GM12875 (cell line): Measurements from ENCODE around the gene PDE8B.

ENCODE experiments used
- H3K4me3 ChIP-seq: one replicate; pipeline ENCODE4 v1.5.1; 2011; ENCODE audit warnings: low read depth, low read length, control low read depth
- CTCF ChIP-seq: IDR thresholded peaks from 2 replicates; pipeline ENCODE4 v1.5.1; 2011; ENCODE audit warnings: low read depth, mild to moderate bottlenecking, control low read depth, inconsistent platforms, low read length, moderate library complexity, borderline replicate concordance; ENCODE audit not compliant: insufficient read depth

Gene PDE8B

GRCh38 chr5:77437194-77437593 is 226.7 kb downstream of the PDE8B start:
- H3K4me3 ChIP-seq = no peak overlapping the region
- TF ChIP-seq CTCF = no peak

- no peak for TF ChIP-seq CTCF
- no peak overlapping the region for H3K4me3 ChIP-seq
Observed at GRCh38 chr5:77438071-77438470, 227.6 kb downstream of the PDE8B start.

GRCh38 chr5:77443670-77444069 is 233.2 kb downstream of the PDE8B start:
- no peak overlapping the region for H3K4me3 ChIP-seq
- no peak for TF ChIP-seq CTCF

GRCh38 chr5:77444356-77444755 is 233.9 kb downstream of the PDE8B start:
- no peak overlapping the region for H3K4me3 ChIP-seq
- no peak for TF ChIP-seq CTCF

GRCh38 chr5:77448831-77449230 is 238.4 kb downstream of the PDE8B start:
- H3K4me3 ChIP-seq = no peak overlapping the region
- no peak for TF ChIP-seq CTCF

- TF ChIP-seq CTCF = no peak
- no peak overlapping the region for H3K4me3 ChIP-seq
Observed at GRCh38 chr5:77449277-77449676, 238.8 kb downstream of the PDE8B start.

GRCh38 chr5:77449981-77450380 is 239.5 kb downstream of the PDE8B start:
- TF ChIP-seq CTCF = no peak
- no peak overlapping the region for H3K4me3 ChIP-seq
